ENCODE results near the gene ANKRD34A.

The ANKRD34A gene

GRCh38 chr1:145965119-145965744 lies 857 bp upstream of the ANKRD34A start:
- H3K4me3 ChIP-seq (ENCODE audit: low read depth, low read length) = peak overlapping the region; percentile 77
- no peak for TF ChIP-seq CTCF (IDR thresholded peaks at IDR 0.05; ENCODE audit: low read depth, low read length, missing control alignments)
- DNase-seq (ENCODE audit: low read depth) = no peak

- no peak for TF ChIP-seq CTCF (IDR thresholded peaks at IDR 0.05; ENCODE audit: low read depth, low read length, missing control alignments)
- DNase-seq (ENCODE audit: low read depth) = no peak
- H3K4me3 ChIP-seq (ENCODE audit: low read depth, low read length) = peak overlapping the region; percentile 77
Observed at GRCh38 chr1:145963265-145964019, 933 bp downstream of the ANKRD34A start.

GRCh38 chr1:145962157-145963102 lies 1.9 kb downstream of the ANKRD34A start:
- no peak for DNase-seq (ENCODE audit: low read depth)
- no peak for TF ChIP-seq CTCF (IDR thresholded peaks at IDR 0.05; ENCODE audit: low read depth, low read length, missing control alignments)
- H3K4me3 ChIP-seq (ENCODE audit: low read depth, low read length) = peak overlapping the region; percentile 65

GRCh38 chr1:145961425-145962156 lies 2.8 kb downstream of the ANKRD34A start:
- TF ChIP-seq CTCF (IDR thresholded peaks at IDR 0.05; ENCODE audit: low read depth, low read length, missing control alignments) = no peak
- peak overlapping the region; percentile 65 for H3K4me3 ChIP-seq (ENCODE audit: low read depth, low read length)
- DNase-seq (ENCODE audit: low read depth) = no peak

- no peak for TF ChIP-seq CTCF (IDR thresholded peaks at IDR 0.05; ENCODE audit: low read depth, low read length, missing control alignments)
- no peak for DNase-seq (ENCODE audit: low read depth)
- peak overlapping the region; percentile 65 for H3K4me3 ChIP-seq (ENCODE audit: low read depth, low read length)
Observed at GRCh38 chr1:145961109-145961424, 3.3 kb downstream of the ANKRD34A start.

- no peak for DNase-seq (ENCODE audit: low read depth)
- peak overlapping the region; percentile 65 for H3K4me3 ChIP-seq (ENCODE audit: low read depth, low read length)
- TF ChIP-seq CTCF (IDR thresholded peaks at IDR 0.05; ENCODE audit: low read depth, low read length, missing control alignments) = peak; percentile 4
Observed at GRCh38 chr1:145960468-145961108, 3.8 kb downstream of the ANKRD34A start.

All from GM12864 (cell line).